ENCODE measurements around the gene MAP1S. TPM values are rescaled to one million over a fixed set of nuclear protein-coding genes. Genes with fewer than 3 reads are reported as not detected.

Gene MAP1S
- polyA plus RNA-seq, 1 experiment, result 20.4 TPM

- no peak for DNase-seq (ENCODE audit: low read depth)
- H3K27me3 ChIP-seq (ENCODE audit: control insufficient read depth, insufficient read depth, low read length), result peaks cover 2% of the 10 kb centered on the region; the same call in 1 of the 2 replicates
- TF ChIP-seq CTCF (IDR thresholded peaks at IDR 0.05; ENCODE audit: insufficient read depth, low read depth, low read length), result no peak
- H3K4me3 ChIP-seq (ENCODE audit: low read depth, low read length), result no peak overlapping the region
- no peaks in the 10 kb centered on the region for H3K36me3 ChIP-seq (ENCODE audit: control insufficient read depth, insufficient read depth, low read length)
- ChIA-PET POLR2A (no interaction called here), CTCF (interaction anchor here (0.6 to 1.3 kb wide), 2 partner anchors 12 to 74 kb away, joined by 3 to 4 read pairs; no protein-coding TSS in a partner anchor)
Observed at GRCh38 chr19:17678836-17679235, 40.4 kb upstream of the MAP1S start.

GRCh38 chr19:17679526-17680229, 39.6 kb upstream of the MAP1S start:
- POLR2A ChIA-PET, result no interaction called here
- Histone ChIP-seq H3K27me3 (ENCODE audit: control insufficient read depth, insufficient read depth, low read length) (no peaks in the 10 kb centered on the region), H3K36me3 (ENCODE audit: control insufficient read depth, insufficient read depth, low read length) (no peaks in the 10 kb centered on the region), H3K4me3 (ENCODE audit: low read depth, low read length) (peak overlapping the region; percentile 30)
- CTCF ChIA-PET, result interaction anchor here (1.3 kb wide), 1 partner anchor 73 kb away, joined by 3 read pairs; no protein-coding TSS in a partner anchor
- no peak for DNase-seq (ENCODE audit: low read depth)
- no peak for TF ChIP-seq CTCF (IDR thresholded peaks at IDR 0.05; ENCODE audit: insufficient read depth, low read depth, low read length)

- peak overlapping the region; percentile 30 for H3K4me3 ChIP-seq (ENCODE audit: low read depth, low read length)
Observed at GRCh38 chr19:17680230-17680722, 39.0 kb upstream of the MAP1S start.

GRCh38 chr19:17681505-17682125, 37.7 kb upstream of the MAP1S start:
- Histone ChIP-seq H3K27me3 (ENCODE audit: control insufficient read depth, insufficient read depth, low read length) (no peaks in the 10 kb centered on the region), H3K36me3 (ENCODE audit: control insufficient read depth, insufficient read depth, low read length) (no peaks in the 10 kb centered on the region), H3K4me3 (ENCODE audit: low read depth, low read length) (no peak overlapping the region)
- POLR2A ChIA-PET, result no interaction called here
- CTCF ChIA-PET, result interaction anchor here (0.6 kb wide), 2 partner anchors 10 to 682 kb away, joined by 3 read pairs; no protein-coding TSS in a partner anchor
- no peak for DNase-seq (ENCODE audit: low read depth)
- TF ChIP-seq CTCF (IDR thresholded peaks at IDR 0.05; ENCODE audit: insufficient read depth, low read depth, low read length), result no peak

More at GRCh38 chr19:17680230-17680722, 39.0 kb upstream of the MAP1S start:
- Histone ChIP-seq H3K36me3 (ENCODE audit: control insufficient read depth, insufficient read depth, low read length) (no peaks in the 10 kb centered on the region), H3K27me3 (ENCODE audit: control insufficient read depth, insufficient read depth, low read length) (no peaks in the 10 kb centered on the region)
- peak; percentile 41 for DNase-seq (ENCODE audit: low read depth)
- ChIA-PET POLR2A (no interaction called here), CTCF (interaction anchor here (1.3 kb wide), 1 partner anchor 72 kb away, joined by 3 read pairs; no protein-coding TSS in a partner anchor)
- 0 out of 2 replicates have a peak, but pooled peaks have one; percentile 10 for TF ChIP-seq CTCF (IDR thresholded peaks at IDR 0.05; ENCODE audit: insufficient read depth, low read depth, low read length)

GRCh38 chr19:17682273-17682672, 37.0 kb upstream of the MAP1S start:
- H3K36me3 ChIP-seq (ENCODE audit: control insufficient read depth, insufficient read depth, low read length), result no peaks in the 10 kb centered on the region
- POLR2A ChIA-PET, result no interaction called here
- no peak overlapping the region for H3K4me3 ChIP-seq (ENCODE audit: low read depth, low read length)
- no peak for TF ChIP-seq CTCF (IDR thresholded peaks at IDR 0.05; ENCODE audit: insufficient read depth, low read depth, low read length)
- DNase-seq (ENCODE audit: low read depth), result no peak
- H3K27me3 ChIP-seq (ENCODE audit: control insufficient read depth, insufficient read depth, low read length), result peaks cover 2% of the 10 kb centered on the region; the same call in 1 of the 2 replicates
- CTCF ChIA-PET, result no interaction called here
